NK-92 treated with Interleukin-12 subunit alpha and Interleukin-12 subunit beta, amount 100 ng/mL, for 24 hours (cell line): ENCODE data around the gene CA12.
"Not testable (repeated sequence)": the region's sequence is repeated elsewhere in the genome, so short reads cannot be mapped to it uniquely, and the experiment has no call there.

Source experiments
- DNase-seq: peaks from one replicate; lab custom pipeline; 2025; lab: John Stamatoyannopoulos, UW

CA12 gene

DNA sequence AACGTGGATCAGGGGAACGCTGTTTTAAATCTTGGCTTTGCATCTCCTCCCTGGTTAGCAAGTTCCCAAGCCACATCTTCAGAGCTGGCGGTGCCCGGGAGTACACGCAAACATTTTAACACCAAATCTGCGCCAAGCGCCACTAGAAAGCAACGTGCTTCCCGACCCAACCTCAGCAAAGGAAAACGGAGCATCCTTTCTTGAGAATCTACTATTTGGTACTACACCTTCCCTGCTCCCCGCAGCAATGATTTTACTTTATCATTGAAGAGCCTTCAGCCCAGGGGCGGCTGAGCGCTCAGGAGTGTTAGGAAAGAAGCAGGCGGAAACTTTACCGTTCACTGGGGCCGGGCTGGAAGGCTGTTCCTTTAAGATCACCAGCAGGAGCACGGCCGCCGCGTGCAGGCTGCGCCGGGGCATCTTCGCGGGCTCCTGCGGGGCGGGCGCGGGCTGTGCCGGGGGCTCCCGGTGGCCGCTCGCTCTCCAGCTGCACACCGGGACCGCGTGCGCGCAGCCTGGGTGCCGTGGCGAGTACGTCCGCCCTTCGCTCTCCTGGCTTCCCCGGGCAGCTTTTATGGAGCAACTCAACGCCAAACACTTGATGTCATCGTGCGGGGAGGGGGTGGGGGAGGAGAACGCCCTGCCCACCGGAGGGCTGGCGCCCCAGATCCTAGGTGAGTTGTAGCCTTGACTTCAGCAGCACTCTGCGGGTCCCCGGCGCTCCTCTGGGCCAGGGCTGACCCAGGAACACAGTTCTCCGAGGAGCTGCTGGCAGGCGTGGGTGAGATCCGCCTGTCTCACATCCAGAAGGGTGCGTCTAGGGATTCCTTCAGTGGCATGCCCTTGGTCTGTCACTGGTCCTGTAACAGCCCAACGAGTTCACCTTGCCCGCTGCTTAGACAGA, at the start of gene CA12:
CA12 (minus strand) TSS at position 546 of the 904 bp plus-strand sequence; CDS start at position 420, 126 bp downstream.
- DNase-seq, result no peak

DNA sequence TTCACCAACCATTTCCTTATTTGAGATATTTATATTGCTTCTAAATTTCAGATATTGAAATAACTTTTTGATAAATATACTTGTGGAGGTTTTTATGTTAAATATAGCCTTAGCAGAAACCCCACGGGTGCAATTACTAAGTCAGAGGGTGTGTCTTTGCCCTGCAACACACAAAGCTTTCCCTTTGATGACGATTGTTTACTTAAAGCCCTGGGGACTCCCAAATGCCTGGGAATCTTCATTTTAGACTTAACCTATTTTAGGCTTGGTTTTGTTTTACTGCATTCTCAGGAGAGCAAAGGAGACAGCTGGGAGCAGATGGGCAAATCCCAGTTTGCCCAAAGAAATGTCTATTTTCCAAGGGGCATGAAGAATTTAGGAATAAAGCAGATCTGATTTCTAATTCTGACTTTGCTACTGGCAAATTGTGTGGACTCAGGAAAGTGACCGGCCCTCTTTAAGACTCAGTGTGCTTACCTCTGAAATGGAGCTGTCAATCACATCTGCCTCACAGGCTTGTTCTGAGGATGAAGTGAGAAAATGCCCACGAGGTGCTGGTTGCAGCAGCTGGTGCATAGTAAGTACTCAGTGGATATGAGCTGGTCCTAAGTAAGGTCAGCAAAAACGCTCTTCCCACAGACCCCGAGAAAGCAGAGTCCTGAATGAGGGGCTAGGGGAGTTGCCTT, 49.3 kb upstream of the CA12 start:
- no peak for DNase-seq

DNA sequence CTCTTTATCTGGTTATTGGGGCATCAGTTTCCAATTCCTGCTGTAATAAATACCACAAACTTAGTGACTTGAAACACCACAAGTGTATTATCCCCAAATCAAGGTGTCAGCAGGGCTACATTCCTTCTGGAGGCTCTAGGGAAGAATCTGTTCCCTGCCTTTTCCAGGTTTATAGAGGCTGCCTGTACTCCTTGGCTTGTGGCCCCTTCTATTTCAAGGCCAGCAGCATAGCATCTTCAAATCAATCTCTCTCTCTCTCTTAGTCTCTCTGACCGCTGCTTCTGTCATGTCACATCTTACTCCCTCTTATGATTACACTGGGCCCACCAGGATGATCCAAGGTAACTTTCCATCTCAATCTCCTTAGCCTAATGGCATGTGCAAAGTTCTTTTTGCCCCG, 44.9 kb upstream of the CA12 start:
- DNase-seq, result no peak

DNA sequence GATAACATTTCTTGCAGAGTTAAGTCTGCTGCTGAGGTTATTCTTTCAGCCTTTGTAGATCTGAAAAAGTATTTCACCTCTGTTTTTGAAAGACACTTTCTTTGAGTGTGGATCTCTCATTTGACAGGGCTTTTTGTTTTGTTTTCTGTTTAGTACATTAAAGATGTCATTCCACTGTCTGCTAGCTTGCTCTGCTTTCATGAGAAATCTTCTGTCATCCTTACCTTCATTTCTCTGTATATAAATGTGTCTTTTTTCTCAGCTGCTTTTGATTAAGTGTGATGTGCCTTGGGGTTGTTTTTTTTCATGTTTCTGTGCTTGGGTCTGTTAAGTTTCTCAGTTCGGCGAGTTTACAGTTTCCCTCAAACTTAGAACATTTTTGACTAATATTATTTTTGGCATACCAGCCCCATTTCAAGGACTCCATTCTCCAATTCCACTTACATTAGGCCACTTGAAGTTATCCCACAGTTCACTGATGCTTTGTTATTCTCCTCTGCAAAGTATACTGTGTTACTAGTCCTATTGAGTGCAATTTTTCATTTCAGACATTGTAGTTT, 43.9 kb upstream of the CA12 start:
- no peak for DNase-seq

DNA sequence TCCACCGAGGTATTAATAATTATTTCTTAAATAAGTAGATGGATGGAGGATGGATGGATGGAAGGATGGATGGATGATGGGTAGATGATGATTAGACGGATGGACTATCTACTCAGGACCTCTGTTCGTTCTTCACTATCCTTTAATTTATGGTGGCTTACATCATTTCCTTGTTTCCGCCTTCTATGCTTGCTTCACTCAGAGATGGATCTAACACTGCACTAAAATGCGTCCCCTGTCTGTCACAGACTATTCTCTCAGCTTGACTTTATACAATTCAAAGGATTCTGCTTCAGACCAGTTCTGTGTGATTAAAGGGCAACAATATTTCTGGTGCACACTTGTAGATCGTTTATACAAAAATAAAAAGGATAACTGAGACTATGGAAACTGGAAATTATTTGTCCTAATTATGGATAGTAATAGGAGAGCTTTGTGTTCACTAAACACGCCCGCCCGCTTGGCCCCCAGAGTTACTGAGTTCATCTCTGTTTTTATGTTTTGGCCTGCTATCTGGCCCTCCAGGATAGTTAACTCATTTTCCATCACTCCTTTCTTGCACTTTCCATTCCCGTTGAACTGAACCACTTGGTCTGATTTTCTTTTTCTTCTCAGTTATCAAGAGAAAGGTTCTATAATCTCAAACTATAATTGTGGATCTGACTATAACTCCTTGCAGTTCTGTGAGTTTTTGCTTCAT, 41.4 kb upstream of the CA12 start:
- DNase-seq, result no peak

DNA sequence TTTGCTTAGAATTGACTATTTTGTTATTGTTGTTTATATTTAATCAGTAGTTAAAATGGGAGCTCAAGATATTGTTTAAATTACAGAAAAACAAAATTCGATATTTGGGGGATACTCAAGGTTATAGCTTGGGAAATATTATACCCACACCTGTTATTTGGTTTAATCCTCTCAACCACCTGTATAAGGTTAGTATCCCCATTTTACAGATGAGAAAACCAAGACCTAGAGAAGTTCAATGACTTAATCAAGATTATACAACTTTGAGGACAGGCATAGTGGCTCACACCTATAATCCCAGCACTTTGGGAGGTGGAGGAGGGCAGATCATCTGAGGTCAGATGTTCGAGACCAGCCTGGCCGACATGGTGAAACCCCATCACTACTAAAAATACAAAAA, 39.8 kb upstream of the CA12 start:
- DNase-seq, result no peak

DNA sequence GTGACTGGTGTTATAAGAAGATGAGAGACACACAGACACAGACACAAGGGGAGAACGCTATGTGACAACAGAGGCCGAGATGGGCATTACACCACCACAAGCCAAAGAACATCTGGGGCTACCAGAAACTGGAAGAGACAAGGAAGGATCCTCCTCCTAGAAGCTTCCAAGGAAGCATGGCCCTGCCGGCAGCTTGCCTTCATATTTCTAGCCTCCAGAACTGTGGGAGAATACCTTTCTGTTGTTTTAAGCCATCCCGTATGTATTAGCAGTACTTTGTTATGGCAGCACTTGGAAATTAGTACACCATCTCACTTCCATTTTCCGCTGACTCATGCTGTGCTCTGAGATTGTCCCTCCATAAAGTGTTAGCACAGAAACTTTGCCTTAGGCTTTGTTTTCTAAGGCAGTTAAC, 38.7 kb upstream of the CA12 start:
- DNase-seq, result no peak

DNA sequence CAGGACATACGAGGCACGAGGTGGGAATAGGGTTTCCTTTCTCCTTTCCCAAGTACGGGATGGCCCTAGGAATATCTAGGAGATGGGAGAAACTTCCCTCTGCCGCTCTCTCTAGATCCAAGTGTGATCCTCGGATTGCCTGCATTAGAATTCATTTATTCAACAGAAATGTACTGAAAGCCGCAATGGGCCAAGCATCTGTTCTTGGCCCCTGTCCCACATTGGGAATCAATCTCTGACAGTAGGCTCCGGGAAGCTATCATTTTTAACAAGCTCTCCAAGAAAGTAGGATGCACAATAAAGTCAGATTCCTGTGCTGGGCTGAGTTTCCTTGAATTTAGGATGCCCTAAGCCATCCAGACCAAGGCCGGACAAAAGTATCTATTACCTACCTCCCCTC, 37.2 kb upstream of the CA12 start:
- DNase-seq, result no peak

DNA sequence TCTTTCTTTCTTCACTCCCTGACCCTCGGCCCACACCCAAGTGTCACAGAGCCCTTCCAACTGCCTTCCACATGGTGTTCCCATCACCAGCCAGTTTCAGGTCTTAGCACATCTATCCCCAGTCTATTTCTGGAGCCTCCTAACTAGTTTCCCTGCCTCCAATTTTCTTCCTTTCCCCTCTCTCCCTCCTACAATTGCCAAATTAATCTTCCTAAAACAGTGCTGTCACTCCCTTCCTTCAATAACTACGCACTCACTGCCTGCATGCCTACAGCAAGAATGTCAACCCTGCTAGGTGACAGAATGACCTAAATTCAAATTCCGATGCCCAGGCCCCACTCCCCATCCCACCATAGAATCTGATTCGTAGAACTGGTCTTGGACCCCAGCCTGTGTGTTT, 36.1 kb upstream of the CA12 start:
- no peak for DNase-seq

DNA sequence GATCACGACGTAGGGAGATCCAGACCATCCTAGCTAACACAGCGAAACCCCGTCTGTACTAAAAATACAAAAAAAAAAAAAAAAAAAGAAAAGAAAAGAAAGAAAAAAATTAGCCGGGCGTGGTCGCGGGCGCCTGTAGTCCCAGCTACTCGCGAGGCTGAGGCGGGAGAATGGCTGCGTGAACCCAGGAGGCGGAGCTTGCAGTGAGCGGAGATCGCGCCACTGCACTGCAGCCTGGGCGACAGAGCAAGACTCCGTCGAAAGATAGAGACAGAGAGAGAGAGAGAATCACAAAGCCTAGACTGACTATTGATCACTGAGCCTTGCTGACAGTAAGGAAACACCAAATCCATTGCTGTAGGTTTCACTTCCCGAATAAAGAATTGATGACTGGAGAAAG, 35.6 kb upstream of the CA12 start:
- DNase-seq, result not testable (repeated sequence)

DNA sequence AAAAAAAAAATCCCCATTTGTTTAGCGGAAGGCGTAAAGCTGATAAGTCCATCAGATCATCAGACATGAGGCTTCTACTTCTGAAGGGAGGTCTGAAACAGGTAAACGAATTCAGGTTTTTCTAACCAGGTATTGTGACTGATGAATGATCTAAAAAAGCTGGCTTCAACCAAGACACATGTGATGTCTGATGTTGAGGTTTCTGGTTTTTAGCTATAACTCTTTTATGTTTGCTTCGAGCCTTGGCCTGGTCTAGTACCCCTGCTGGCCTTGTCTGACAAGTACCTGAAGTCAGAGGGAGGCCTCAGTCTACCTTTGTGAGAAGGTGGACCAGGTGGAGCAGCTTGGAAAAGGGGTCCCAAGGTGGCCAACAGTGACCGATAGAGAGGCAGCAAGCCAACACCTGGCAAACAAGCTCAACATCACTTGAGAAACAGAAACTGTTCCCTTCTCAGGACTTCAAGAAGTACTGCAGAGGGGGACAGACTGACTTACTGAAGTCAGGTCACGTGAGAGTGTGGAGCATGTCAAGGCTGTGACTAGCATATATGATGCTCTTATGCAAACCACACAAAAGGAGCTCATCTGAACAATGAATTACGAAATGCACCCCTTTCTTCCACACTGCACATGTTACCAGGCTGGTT, 33.0 kb upstream of the CA12 start:
- no peak for DNase-seq

DNA sequence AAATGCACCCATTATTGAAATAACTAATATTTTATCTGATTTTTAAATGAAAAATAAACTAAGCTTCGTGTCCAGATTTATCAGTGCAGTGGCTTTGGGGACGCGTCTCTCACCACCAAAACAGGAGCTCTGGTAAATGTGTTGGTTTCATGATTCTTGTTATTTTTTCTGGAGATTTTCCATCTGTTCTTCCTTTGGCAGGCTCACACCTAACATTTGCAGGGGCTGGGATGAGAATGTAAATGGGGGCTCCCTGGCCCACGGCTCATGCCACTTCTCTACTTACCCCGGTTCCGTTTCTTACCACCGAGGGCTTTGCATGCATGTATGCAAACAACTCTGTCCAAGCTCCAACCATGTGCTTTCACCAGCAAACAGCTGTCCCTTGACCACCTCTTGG, 30.9 kb upstream of the CA12 start:
- DNase-seq, result no peak

DNA sequence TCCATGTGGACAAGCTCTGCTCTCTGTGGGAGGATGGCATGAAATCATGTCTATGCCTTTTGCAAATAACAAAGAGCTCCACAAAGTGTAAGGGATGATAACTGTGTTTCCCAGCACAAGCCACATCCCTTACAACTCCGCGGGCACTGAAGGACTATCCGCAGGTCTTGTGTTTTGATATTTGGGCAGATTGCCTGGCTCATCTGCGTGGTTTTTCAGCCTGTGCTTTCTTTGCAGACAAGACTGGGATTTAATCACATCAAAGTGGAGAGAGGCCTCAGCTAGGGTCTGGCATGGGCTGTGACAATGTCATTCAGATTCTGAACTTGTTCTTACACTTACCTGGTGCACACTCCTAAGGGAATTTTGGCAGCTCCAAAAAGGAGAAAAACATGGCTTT, 30.2 kb upstream of the CA12 start:
- no peak for DNase-seq

DNA sequence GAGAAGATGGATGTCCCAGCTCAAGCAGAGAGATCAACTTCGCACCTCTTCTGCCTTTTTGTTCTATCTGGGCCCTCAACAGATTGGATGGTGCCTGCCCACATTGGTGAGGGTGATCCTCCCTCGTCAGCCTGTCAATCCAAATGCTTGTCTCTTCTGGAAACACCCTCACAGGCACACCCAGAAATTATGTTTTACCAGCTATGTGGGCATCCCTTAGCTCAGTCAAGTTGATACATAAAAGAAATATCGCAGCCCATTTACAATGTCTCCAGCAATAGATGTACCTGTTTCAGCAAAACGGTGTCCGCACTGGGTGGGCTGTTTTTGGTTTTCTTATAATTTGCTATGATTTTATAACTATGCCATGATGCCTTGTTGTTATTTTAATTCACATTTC, 27.5 kb upstream of the CA12 start:
- no peak for DNase-seq

DNA sequence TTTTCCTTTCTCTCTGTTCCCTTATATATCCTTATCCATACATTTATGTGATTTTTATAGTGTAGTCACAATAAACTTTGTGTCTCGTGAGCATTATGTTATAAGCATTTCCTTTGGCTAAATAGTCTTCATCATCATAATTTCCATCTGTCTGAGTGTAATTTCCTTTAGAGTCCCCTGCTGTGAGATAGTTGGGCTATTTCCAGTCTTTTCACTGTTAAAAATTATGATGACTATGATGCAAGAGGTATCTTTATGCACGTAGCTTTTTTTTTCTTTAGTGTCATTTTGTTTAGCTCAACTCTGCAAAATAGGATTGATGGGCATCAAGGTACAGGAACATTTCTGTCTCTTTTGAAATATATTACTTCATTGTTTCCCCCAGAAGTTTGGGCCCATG, 26.9 kb upstream of the CA12 start:
- no peak for DNase-seq

DNA sequence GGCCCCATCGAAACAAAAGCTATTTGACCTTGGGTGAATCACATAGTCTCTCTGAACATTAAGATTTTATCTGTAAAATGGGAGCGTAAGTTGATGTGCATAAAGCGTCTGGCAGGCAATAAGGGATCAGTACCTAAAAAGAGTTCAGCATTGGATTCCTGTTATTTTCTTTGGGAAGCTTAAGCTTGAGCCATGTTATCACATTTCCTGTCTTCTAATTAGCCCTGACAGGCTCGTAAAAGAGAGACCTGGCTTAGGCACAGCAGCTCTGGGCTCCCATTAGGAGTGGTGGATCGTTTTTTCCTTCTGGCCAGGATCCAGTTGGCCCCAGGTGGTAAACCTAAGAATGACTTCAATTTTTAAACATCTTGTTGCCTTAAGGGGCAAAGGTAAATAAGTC, 26.0 kb upstream of the CA12 start:
- DNase-seq, result no peak

DNA sequence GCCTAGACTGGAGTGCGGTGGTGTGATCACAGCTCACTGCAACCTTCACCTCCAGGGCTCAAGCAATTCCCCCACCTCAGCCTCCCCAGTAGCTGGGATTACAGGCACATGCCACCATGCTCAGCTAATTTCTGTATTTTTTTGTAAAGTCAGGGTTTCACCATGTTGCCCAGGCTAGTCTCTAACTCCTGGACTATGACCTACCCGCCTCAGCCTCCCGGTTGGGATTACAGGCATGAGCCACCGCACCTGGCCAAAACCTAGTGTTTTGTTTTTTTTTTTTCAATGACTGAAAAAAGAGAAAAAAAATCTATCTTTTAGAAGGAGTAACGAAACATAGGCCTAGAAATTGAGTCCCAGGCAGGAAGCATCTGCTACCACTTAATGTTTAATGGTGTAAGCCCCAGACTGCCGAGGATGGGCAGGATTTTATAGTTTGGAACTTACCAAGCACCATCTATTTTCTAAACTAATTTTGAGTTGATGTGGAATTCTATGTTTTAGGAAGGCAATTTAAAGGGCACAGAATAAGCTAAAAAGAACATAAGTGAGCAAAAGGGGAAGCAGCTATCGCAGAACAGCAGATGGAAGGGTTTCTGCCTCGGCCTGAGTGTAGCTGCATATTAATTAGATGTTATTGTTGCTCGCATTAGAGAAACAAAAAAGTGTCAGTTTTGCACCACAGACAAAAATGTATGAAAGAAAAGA, 24.2 kb upstream of the CA12 start:
- DNase-seq, result no peak

DNA sequence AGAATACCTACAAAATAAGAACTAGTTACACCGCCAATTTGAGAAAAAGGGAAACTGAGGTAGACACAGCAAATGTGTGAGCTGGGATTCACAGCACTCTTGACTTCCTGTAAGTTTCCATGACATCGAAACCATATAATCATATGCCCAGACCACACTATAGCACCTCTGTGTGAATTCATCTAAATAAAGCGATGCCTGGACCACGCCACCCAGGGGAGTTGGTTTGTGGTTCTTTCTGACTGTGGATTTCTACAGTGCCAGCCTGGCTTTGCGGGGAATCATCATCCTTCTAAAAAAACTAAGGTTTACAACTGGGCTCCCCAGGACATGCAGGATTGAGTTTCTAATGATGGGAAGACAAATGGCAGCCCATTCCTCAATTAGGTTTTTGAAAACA, 23.5 kb upstream of the CA12 start:
- no peak for DNase-seq

DNA sequence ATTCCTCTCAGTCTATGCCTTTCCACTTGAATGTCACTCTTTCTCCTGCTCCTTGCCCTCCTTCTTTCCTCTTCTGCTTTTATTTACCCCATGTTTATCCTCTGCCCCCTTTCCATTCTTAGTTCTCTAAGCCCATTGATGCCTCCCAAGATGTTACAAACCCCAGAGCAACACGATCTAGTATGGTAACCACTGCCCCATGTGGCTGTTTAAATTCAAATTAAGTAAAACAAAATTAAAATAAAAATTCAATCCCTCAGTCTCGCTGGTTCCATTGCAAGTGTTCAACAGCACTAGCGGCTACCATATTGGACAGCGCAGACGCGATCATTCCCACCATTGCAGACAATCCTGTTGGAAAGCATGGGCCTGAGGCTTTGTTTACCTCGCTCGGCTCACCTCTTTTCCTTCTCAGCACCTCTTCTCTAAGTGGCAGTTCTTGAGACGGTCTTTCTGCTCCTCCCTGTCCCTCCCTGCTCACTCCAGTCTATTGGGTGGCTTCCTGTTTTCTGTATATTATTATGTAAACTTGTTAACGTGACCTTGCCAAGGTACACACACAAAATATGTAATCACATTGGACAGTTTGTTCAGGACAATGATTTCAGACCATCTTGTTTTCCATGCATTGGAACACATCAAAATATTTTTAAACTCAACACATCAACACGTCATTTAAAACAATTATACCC, 21.8 kb upstream of the CA12 start:
- DNase-seq, result no peak

DNA sequence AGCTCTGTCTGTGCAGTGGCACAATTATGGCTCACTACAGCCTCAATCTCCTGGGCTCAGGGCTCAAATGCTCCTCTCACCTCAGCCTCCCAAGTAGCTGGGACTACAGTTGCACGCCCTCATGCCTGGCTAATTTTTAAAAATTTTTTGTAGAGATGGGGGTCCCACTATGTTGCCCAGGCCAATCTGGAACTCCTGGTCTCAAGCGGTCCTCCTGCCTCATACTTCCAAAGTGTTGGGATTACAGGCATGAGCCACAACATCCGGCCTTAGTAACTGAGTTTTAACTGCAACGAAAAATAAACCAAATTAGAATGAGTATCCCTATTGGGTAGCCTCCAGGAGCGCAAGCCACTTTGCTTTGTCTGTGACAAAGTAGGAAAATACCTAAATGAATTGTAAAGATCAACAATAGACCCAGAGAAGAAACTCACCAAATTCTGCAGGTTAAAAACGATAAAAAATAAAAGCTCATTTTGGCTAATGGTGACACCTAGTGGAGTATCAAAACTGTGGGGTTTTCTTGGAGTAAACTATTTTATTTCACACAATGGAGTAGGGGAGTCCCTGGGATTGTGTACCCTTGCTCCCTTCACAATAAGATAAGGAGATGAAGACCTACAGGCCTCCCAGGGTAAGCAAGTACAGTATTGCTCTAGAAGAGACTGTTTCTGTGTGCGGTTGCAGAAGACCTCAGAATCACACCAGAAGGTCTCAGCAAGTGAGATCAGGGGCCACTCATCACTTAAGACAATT, 21.0 kb upstream of the CA12 start:
- no peak for DNase-seq
